Esophagus muscularis mucosa (tissue), 4 donors: Measurements from ENCODE around the gene RGP1. TPM values are rescaled to one million over a fixed set of nuclear protein-coding genes. Genes with fewer than 3 reads are reported as not detected.

Experiments used
- DNase-seq: peaks from one replicate; pipeline ENCODE4 v3.0.0-alpha.2; 2017; ENCODE audit errors: extremely low spot score
- H3K27ac ChIP-seq, 4 donors: fragments of 200-600 bp; sonication (generic); replicated peaks in 1 of 4; 1 replicate in 3 of 4; 2 replicates in 1 of 4; pipeline ENCODE4 v1.5.1; 2016 to 2019; ENCODE audit warnings: mild to moderate bottlenecking in 1 of 4
- H3K27me3 ChIP-seq, 4 donors: fragments of 200-600 bp; sonication (generic); one replicate each; pipeline versions ENCODE4 v1.5.1 to v1.6.0; 2016 to 2019
- H3K36me3 ChIP-seq, 4 donors: fragments of 200-600 bp; sonication (generic); one replicate each; pipeline ENCODE4 v1.5.1; 2016 to 2019
- H3K4me1 ChIP-seq, 4 donors: fragments of 200-600 bp; sonication (generic); one replicate each; pipeline ENCODE4 v1.5.1; 2016 to 2019
- H3K4me3 ChIP-seq, 4 donors: fragments of 200-600 bp; sonication (generic); 1 replicate in 2 of 4; 2 replicates in 2 of 4; pipeline ENCODE4 v1.5.1; 2016 to 2019; ENCODE audit warnings: mild to moderate bottlenecking in 4 of 4, moderate library complexity in 1 of 4
- H3K9me3 ChIP-seq, 4 donors: fragments of 200-600 bp; sonication (generic); 1 replicate in 3 of 4; 2 replicates in 1 of 4; pipeline ENCODE4 v1.5.1; 2016 to 2019
- EP300 ChIP-seq: sonication (generic); formaldehyde crosslinking; IDR thresholded peaks from one replicate; pipeline ENCODE4 v1.6.1; 2017; ENCODE audit warnings: antibody characterized with exemption
- POLR2A ChIP-seq: fragments of 450-650 bp; IDR thresholded peaks from one replicate; pipeline ENCODE4 v1.6.1; 2017; ENCODE audit warnings: antibody characterized with exemption, moderate library complexity, mild to moderate bottlenecking, low read depth
- POLR2AphosphoS5 ChIP-seq, 2 donors: sonication (generic); formaldehyde crosslinking; IDR thresholded peaks; one replicate each; pipeline ENCODE4 v1.6.1; 2017; ENCODE audit warnings: antibody characterized with exemption in 2 of 2
- WGBS: methylation state at CpG from one replicate; pipeline ENCODE4 v1.1.5; 2018; 5-methylcytosine and 5-hydroxymethylcytosine counted together
- intact Hi-C: fragments of 100-400 bp; cut with DNase I; formaldehyde crosslinking; loops from one replicate; pipeline ENCODE4 v1.15.1; 2023
- total RNA-seq, 4 donors: library from RNA; depleted of rRNA; stranded (reverse); fragments of >200 nt; gene quantifications; one replicate each; pipeline versions ENCODE4 v1.1.0 to v1.2.1, GENCODE V29; 2016
- TF ChIP-seq, protein P1 (sequence below), 3 experiments: fragments of 200-600 bp in 2 of 3; fragments of 450-650 bp in 1 of 3; sonication (generic) in 2 of 3; IDR thresholded peaks; one replicate each; pipeline ENCODE4 v1.5.1; 2017 to 2019; ENCODE audit warnings: antibody characterized with exemption in 3 of 3, mild to moderate bottlenecking in 2 of 3, moderate library complexity in 1 of 3

RGP1 gene
- total RNA-seq, 4 donors from 2014 or later = 22.0 to 31.8 (median 26.8) TPM

DNA sequence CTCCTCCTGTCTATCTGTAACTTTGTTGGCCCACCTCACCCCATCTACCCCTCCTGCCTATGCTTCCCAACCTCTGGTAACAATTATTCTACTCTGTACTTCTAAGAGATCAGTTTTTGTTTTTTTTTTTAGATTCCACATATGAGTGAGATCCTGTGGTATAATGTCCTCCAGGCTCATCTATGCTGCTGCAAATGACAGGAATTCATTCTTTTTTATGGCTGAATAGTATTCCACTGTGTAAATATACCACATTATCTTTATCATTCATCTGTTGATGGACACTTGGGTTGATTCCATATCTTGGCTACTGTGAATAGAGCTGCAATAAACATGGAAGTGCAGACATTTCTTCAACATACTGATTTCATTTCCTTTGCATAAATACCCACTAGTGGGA lies 34.3 kb downstream of the RGP1 start:
- Histone ChIP-seq H3K4me3 (no peak overlapping the region), H3K27me3 (no peaks in the 10 kb centered on the region), H3K9me3 (no peaks in the 10 kb centered on the region), H3K4me1 (no peaks in the 10 kb centered on the region), H3K36me3 (no peaks in the 10 kb centered on the region), H3K27ac (no peak overlapping the region)
- DNase-seq = no peak
- intact Hi-C loops = no loop called here
- TF ChIP-seq EP300 (no peak), POLR2A (no peak), POLR2AphosphoS5 (IDR thresholded peaks at IDR 0.05) (no peak)
- TF ChIP-seq, protein P1, sequence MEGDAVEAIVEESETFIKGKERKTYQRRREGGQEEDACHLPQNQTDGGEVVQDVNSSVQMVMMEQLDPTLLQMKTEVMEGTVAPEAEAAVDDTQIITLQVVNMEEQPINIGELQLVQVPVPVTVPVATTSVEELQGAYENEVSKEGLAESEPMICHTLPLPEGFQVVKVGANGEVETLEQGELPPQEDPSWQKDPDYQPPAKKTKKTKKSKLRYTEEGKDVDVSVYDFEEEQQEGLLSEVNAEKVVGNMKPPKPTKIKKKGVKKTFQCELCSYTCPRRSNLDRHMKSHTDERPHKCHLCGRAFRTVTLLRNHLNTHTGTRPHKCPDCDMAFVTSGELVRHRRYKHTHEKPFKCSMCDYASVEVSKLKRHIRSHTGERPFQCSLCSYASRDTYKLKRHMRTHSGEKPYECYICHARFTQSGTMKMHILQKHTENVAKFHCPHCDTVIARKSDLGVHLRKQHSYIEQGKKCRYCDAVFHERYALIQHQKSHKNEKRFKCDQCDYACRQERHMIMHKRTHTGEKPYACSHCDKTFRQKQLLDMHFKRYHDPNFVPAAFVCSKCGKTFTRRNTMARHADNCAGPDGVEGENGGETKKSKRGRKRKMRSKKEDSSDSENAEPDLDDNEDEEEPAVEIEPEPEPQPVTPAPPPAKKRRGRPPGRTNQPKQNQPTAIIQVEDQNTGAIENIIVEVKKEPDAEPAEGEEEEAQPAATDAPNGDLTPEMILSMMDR (IDR thresholded peaks at IDR 0.05) = no peak

DNA sequence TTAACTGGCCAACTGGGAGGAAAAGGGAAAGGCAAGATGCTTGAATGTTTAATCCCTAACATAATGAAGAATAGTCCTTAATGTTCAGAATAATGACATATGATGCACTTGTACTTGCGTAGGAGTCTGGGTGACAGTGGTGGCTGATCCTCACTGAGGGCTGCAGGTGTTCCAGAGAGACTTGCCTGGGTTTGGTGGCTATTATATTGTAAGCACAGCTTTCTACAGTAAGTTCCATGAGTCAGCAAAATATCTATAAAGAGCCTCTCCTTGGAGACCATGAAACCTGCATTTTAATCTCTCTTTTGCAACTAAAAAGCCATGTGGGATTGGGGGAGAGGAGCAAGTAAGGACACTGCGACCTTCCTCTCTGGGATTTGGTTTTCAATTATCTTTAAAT lies 40.5 kb downstream of the RGP1 start:
- peaks cover 28 to 43% (median 42%) of the 10 kb centered on the region in 4 donors for H3K4me1 ChIP-seq
- no peak for DNase-seq
- H3K4me3 ChIP-seq = no peak overlapping the region
- no peaks in the 10 kb centered on the region for H3K27me3 ChIP-seq
- H3K36me3 ChIP-seq = no peaks in the 10 kb centered on the region
- no peak for TF ChIP-seq POLR2AphosphoS5 (IDR thresholded peaks at IDR 0.05)
- TF ChIP-seq, protein P1 (IDR thresholded peaks at IDR 0.05) = no peak
- no peak for TF ChIP-seq EP300
- TF ChIP-seq POLR2A = no peak
- H3K9me3 ChIP-seq = no peaks in the 10 kb centered on the region
- WGBS = 100% methylated on average over 2 of the region's 2 CpGs
- intact Hi-C loops = no loop called here
- no peak overlapping the region for H3K27ac ChIP-seq

DNA sequence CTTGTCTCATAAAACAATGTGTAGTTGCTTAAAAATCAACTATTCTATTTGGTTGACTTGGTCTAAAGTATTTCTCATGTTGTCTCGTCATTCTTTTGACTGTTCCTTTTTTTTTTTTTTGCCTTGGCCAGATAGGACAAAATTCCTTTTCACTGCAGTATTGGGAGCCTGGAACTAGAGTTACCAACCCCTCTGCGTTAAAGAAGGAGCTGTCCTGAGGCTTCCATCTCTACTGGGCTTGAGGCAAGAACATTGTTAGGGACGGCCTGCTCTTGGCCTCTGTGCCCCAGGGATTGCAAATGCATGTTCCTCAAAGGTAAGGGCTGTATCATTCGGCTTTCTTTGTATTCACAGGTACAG lies 40.9 kb downstream of the RGP1 start:
- Histone ChIP-seq H3K27ac (peak overlapping the region in 1 of 4 donors; percentile 91), H3K9me3 (no peaks in the 10 kb centered on the region), H3K36me3 (no peaks in the 10 kb centered on the region), H3K27me3 (no peaks in the 10 kb centered on the region), H3K4me3 (peak overlapping the region in 1 of 4 donors; percentile 68), H3K4me1 (peaks cover 28 to 48% (median 47%) of the 10 kb centered on the region in 4 donors)
- 31% methylated on average over 4 of the region's 4 CpGs for WGBS
- no peak for DNase-seq
- TF ChIP-seq EP300 (no peak), POLR2A (no peak), POLR2AphosphoS5 (IDR thresholded peaks at IDR 0.05) (no peak)
- TF ChIP-seq, protein P1 (IDR thresholded peaks at IDR 0.05) = no peak
- intact Hi-C loops = loop anchor here (2.0 kb wide), 2 partner anchors 37 to 93 kb away; no protein-coding TSS in a partner anchor

DNA sequence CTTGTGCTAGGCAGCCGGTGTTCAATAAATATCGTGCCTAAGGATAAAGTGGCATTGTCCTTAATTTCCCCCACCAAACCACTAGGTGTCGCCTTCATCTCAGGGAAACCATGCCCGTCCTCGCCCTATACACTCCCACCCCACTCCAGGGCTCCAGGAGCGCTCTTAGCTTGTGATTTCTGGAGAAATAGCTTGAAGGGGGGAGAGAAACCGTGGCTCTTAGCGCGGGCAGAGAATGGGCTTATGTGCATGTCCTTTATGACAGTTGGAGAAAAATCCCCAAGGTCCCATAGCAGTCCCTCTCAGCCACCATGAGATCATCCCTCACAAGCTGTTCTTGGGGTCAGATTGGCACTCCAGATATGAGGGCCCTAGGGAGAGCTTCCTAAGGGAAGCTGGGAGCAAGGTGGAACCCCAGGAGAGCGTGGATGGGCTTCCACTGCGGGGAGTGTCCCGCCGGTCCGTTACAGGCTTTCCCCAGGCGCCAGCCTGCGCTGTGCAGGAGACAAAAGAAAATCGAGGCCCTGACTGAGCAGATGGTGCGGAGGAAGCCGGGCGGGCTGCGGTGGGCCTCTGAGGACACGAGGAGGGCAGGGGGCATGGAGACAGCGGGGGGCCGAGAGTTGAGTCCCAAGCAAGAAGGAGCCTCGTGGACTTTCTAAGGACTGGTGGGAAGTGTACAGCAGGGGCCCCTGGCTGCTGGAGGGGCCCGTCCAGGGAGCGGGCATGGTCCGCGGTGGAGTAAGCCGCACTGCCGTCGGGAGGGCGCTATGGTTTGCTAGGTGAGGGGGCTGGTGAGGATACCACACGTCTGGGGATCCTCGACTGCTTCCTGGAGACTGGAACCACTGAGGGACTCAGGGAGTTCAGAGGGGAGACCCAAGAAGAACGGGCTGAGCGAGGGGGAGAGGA lies 41.6 kb downstream of the RGP1 start:
- 39% methylated on average over 29 of the region's 37 CpGs for WGBS
- intact Hi-C loops = loop anchor here (2.0 kb wide), 2 partner anchors 36 to 92 kb away; no protein-coding TSS in a partner anchor
- Histone ChIP-seq H3K9me3 (no peaks in the 10 kb centered on the region), H3K27ac (peak overlapping the region; percentile 85 to 91 (median 87)), H3K36me3 (no peaks in the 10 kb centered on the region), H3K27me3 (no peaks in the 10 kb centered on the region), H3K4me3 (peak overlapping the region; percentile 68 to 82 (median 68)), H3K4me1 (peaks cover 28 to 54% (median 53%) of the 10 kb centered on the region in 4 donors)
- DNase-seq = no peak
- TF ChIP-seq, protein P1 (IDR thresholded peaks at IDR 0.05) = peak; percentile 83 to 91 (median 85)
- TF ChIP-seq EP300 (no peak), POLR2AphosphoS5 (IDR thresholded peaks at IDR 0.05) (peak in 1 of 2 donors; percentile 53), POLR2A (no peak)
